ENCODE results near the gene DUSP22.

The DUSP22 gene

DNA sequence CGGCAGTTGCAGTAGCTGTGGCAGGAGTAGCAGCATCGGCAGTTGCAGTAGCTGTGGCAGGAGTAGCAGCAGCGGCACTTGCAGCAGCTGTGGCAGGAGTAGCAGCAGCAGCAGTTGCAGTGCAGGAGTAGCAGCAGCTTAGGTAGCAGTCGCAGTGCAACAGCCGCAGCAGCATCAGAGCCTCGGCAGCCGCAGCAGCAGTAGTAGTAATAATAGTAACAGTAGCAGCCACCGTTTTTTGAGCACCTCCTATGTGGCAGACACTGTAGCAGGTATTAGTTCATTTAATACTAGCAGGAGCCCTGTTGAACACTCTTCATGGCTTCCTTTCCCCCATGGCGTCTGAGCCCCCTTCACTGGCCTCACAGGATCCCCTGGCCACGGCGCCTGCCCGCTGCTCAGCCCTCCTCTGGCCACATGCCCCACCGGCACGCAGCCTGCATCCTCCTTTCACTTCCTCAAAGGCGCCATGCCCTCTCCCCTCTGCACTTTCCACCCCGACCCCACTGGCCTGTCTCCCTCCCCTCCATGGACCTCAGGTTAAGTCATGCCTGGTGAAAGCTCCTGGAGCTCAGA, 80.1 kb downstream of the DUSP22 start (continued):
- TF ChIP-seq TCF4 (CRISPR knock-in tag; IDR thresholded peaks at IDR 0.05; ENCODE audit: borderline replicate concordance) (no peak), ZC3H10 (CRISPR knock-in tag; IDR thresholded peaks at IDR 0.05) (no peak), ZFP3 (CRISPR knock-in tag; IDR thresholded peaks at IDR 0.05) (no peak)

DNA sequence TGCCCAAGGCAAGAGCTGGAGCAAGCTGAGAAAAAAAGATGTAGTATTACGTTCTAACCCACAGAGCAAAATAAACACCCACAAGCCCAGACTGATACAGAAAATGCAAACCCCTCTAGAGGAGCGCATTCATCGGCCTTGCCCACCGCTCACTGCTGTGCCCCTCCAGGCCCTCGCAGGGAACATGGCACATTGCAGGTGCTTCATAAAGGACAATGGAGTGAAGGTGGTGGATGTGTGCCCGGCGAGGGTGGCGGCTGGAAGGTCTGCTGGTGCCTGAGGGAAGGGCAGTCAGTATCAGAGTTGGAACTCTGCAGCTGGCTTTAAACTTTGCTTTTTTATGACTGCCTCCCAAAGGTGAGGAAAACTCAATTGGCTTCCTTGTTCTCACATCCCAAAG, 80.7 kb downstream of the DUSP22 start:
- no peak; the same call in 2 of the 3 replicates for ATAC-seq

DNA sequence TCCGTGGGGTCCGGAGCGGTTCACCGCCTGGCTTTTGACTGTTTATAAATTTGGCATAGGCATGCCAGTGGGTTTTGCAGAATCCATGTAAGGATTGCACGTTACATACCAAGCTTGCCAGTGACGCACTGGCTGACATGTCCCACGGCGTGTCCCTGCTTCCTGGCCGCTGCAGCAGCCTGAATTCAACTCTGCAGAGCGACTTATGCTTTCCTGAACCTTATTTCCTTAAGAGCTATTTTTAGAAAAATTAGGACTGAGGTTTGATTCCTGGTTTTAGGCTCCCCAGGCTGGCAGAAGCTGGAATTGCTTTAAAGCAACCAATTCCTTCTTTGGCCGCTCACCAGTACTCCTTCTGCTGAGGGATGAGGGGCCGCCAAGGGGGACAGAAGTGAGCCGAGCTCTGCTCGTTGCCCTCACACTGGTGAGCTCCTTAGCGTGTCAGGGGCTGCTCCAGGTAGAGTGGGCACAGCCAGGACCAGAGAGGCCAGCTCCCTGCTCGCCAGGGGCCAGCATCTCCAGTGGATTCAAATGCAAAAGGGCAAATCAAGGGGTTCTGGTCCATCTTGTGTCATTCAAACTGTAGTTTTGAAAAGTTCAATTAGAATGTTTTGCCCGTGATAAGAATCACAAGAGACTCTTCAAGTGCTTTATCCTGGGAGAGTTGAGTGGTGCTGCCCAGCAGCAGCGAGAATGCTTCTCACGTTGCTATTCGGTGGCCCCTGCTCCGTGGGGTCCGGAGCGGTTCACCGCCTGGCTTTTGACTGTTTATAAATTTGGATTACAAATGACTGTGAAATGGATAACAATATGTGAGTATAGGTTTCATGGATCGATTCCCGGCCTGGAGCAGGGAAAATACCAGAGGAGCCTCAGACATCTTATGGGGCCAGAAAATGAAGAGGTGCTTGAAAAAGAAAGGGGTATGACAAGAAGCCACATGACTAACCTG, 81.8 kb downstream of the DUSP22 start:
- peak; percentile 17; the same call in 2 of the 3 replicates for ATAC-seq
- TF ChIP-seq, protein P1, sequence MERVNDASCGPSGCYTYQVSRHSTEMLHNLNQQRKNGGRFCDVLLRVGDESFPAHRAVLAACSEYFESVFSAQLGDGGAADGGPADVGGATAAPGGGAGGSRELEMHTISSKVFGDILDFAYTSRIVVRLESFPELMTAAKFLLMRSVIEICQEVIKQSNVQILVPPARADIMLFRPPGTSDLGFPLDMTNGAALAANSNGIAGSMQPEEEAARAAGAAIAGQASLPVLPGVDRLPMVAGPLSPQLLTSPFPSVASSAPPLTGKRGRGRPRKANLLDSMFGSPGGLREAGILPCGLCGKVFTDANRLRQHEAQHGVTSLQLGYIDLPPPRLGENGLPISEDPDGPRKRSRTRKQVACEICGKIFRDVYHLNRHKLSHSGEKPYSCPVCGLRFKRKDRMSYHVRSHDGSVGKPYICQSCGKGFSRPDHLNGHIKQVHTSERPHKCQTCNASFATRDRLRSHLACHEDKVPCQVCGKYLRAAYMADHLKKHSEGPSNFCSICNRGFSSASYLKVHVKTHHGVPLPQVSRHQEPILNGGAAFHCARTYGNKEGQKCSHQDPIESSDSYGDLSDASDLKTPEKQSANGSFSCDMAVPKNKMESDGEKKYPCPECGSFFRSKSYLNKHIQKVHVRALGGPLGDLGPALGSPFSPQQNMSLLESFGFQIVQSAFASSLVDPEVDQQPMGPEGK (CRISPR knock-in tag; IDR thresholded peaks at IDR 0.05; ENCODE audit: borderline replicate concordance), result no peak
- TF ChIP-seq PPARA (CRISPR knock-in tag; IDR thresholded peaks at IDR 0.05; ENCODE audit: borderline replicate concordance) (no peak), ISL1 (CRISPR knock-in tag; IDR thresholded peaks at IDR 0.05) (no peak), BACH2 (CRISPR knock-in tag; IDR thresholded peaks at IDR 0.05; ENCODE audit: borderline replicate concordance) (no peak), TOX (CRISPR knock-in tag; IDR thresholded peaks at IDR 0.05; ENCODE audit: borderline replicate concordance) (no peak), TCF4 (CRISPR knock-in tag; IDR thresholded peaks at IDR 0.05; ENCODE audit: borderline replicate concordance) (no peak)
- TF ChIP-seq, protein P2, sequence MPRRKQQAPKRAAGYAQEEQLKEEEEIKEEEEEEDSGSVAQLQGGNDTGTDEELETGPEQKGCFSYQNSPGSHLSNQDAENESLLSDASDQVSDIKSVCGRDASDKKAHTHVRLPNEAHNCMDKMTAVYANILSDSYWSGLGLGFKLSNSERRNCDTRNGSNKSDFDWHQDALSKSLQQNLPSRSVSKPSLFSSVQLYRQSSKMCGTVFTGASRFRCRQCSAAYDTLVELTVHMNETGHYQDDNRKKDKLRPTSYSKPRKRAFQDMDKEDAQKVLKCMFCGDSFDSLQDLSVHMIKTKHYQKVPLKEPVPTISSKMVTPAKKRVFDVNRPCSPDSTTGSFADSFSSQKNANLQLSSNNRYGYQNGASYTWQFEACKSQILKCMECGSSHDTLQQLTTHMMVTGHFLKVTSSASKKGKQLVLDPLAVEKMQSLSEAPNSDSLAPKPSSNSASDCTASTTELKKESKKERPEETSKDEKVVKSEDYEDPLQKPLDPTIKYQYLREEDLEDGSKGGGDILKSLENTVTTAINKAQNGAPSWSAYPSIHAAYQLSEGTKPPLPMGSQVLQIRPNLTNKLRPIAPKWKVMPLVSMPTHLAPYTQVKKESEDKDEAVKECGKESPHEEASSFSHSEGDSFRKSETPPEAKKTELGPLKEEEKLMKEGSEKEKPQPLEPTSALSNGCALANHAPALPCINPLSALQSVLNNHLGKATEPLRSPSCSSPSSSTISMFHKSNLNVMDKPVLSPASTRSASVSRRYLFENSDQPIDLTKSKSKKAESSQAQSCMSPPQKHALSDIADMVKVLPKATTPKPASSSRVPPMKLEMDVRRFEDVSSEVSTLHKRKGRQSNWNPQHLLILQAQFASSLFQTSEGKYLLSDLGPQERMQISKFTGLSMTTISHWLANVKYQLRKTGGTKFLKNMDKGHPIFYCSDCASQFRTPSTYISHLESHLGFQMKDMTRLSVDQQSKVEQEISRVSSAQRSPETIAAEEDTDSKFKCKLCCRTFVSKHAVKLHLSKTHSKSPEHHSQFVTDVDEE (CRISPR knock-in tag; IDR thresholded peaks at IDR 0.05), result no peak

More for the DNA sequence above, 80.7 kb downstream of the DUSP22 start:
- TF ChIP-seq, protein P1 (CRISPR knock-in tag; IDR thresholded peaks at IDR 0.05; ENCODE audit: borderline replicate concordance), result no peak
- TF ChIP-seq PPARA (CRISPR knock-in tag; IDR thresholded peaks at IDR 0.05; ENCODE audit: borderline replicate concordance), result no peak
- TF ChIP-seq SNAI2 (CRISPR knock-in tag; IDR thresholded peaks at IDR 0.05), result no peak
- TF ChIP-seq ESRRG (CRISPR knock-in tag; IDR thresholded peaks at IDR 0.05), result no peak
- no peak for TF ChIP-seq BACH2 (CRISPR knock-in tag; IDR thresholded peaks at IDR 0.05; ENCODE audit: borderline replicate concordance)
- no peak for TF ChIP-seq CSDC2 (CRISPR knock-in tag; IDR thresholded peaks at IDR 0.05)
- TF ChIP-seq ZFP30 (CRISPR knock-in tag; IDR thresholded peaks at IDR 0.05), result no peak
- no peak for TF ChIP-seq ZNF565 (CRISPR knock-in tag; conservative IDR thresholded peaks at IDR 0.05; ENCODE audit: low read depth)
- TF ChIP-seq, protein P3, sequence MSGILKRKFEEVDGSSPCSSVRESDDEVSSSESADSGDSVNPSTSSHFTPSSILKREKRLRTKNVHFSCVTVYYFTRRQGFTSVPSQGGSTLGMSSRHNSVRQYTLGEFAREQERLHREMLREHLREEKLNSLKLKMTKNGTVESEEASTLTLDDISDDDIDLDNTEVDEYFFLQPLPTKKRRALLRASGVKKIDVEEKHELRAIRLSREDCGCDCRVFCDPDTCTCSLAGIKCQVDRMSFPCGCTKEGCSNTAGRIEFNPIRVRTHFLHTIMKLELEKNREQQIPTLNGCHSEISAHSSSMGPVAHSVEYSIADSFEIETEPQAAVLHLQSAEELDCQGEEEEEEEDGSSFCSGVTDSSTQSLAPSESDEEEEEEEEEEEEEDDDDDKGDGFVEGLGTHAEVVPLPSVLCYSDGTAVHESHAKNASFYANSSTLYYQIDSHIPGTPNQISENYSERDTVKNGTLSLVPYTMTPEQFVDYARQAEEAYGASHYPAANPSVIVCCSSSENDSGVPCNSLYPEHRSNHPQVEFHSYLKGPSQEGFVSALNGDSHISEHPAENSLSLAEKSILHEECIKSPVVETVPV (CRISPR knock-in tag; IDR thresholded peaks at IDR 0.05), result no peak
- no peak for TF ChIP-seq OSR1 (CRISPR knock-in tag; IDR thresholded peaks at IDR 0.05)
- no peak for TF ChIP-seq ZC3H10 (CRISPR knock-in tag; IDR thresholded peaks at IDR 0.05)
- TF ChIP-seq, protein P2 (CRISPR knock-in tag; IDR thresholded peaks at IDR 0.05), result no peak
- TF ChIP-seq, protein P4, sequence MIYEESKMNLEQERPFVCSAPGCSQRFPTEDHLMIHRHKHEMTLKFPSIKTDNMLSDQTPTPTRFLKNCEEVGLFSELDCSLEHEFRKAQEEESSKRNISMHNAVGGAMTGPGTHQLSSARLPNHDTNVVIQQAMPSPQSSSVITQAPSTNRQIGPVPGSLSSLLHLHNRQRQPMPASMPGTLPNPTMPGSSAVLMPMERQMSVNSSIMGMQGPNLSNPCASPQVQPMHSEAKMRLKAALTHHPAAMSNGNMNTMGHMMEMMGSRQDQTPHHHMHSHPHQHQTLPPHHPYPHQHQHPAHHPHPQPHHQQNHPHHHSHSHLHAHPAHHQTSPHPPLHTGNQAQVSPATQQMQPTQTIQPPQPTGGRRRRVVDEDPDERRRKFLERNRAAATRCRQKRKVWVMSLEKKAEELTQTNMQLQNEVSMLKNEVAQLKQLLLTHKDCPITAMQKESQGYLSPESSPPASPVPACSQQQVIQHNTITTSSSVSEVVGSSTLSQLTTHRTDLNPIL (CRISPR knock-in tag; IDR thresholded peaks at IDR 0.05; ENCODE audit: low read depth), result no peak
- no peak for TF ChIP-seq RARB (CRISPR knock-in tag; IDR thresholded peaks at IDR 0.05)
- TF ChIP-seq TOX (CRISPR knock-in tag; IDR thresholded peaks at IDR 0.05; ENCODE audit: borderline replicate concordance), result no peak
- no peak for TF ChIP-seq ISL1 (CRISPR knock-in tag; IDR thresholded peaks at IDR 0.05)
